Breast epithelium (tissue), 4 donors: ENCODE measurements around the gene MFSD12. TPM values are rescaled to one million over a fixed set of nuclear protein-coding genes. Genes with fewer than 3 reads are reported as not detected.

Source experiments
- DNase-seq, 2 donors: peaks; one replicate each; pipeline ENCODE4 v3.0.0-alpha.2; 2019; ENCODE audit warnings: low spot score in 2 of 2
- H3K27ac ChIP-seq, 2 donors: fragments of 200-600 bp; sonication (generic) in 1 of 2; one replicate each; pipeline ENCODE4 v1.5.1; 2016 to 2019; ENCODE audit warnings: mild to moderate bottlenecking in 1 of 2
- H3K27me3 ChIP-seq, 2 donors: fragments of 200-600 bp; sonication (generic) in 1 of 2; one replicate each; pipeline versions ENCODE4 v1.5.1 to v1.6.0; 2017 to 2019; ENCODE audit warnings: control low read depth in 1 of 2, mild to moderate bottlenecking in 1 of 2
- H3K36me3 ChIP-seq: fragments of 200-600 bp; one replicate; pipeline ENCODE4 v1.5.1; 2019
- H3K4me1 ChIP-seq, 2 donors: fragments of 200-600 bp; sonication (generic); one replicate each; pipeline ENCODE4 v1.5.1; 2016 to 2019; ENCODE audit warnings: control low read depth in 1 of 2
- H3K4me3 ChIP-seq, 3 donors: fragments of 200-600 bp; sonication (generic); 1 replicate in 2 of 3; 2 replicates in 1 of 3; pipeline ENCODE4 v1.5.1; 2016 to 2019; ENCODE audit warnings: mild to moderate bottlenecking in 3 of 3, moderate library complexity in 2 of 3
- H3K9me3 ChIP-seq, 2 donors: fragments of 200-600 bp; sonication (generic) in 1 of 2; one replicate each; pipeline ENCODE4 v1.5.1; 2016 to 2019; ENCODE audit warnings: control low read depth in 1 of 2
- CTCF ChIP-seq, 3 donors: fragments of 450-650 bp; IDR thresholded peaks; one replicate each; pipeline ENCODE4 v1.5.1; 2016 to 2017; ENCODE audit warnings: antibody characterized with exemption in 3 of 3, mild to moderate bottlenecking in 3 of 3, moderate library complexity in 3 of 3
- POLR2A ChIP-seq: fragments of 450-650 bp; IDR thresholded peaks from one replicate; pipeline ENCODE4 v1.6.1; 2016; ENCODE audit warnings: antibody characterized with exemption, mild to moderate bottlenecking, moderate library complexity
- POLR2AphosphoS5 ChIP-seq, 3 donors: sonication (generic); formaldehyde crosslinking; IDR thresholded peaks; one replicate each; pipeline ENCODE4 v1.6.1; 2017; ENCODE audit warnings: antibody characterized with exemption in 3 of 3
- intact Hi-C: fragments of 100-400 bp; cut with DNase I; formaldehyde crosslinking; loops from one replicate; pipeline ENCODE4 v1.15.1; 2023; ENCODE audit warnings: low total_unique reads
- total RNA-seq, 3 donors: library from RNA; depleted of rRNA; stranded (reverse); fragments of >200 nt; gene quantifications; one replicate each; pipeline ENCODE4 v1.1.0, GENCODE V29; 2016

Gene MFSD12
- total RNA-seq, 3 donors from 2014 or later, result 44.5 to 50.9 (median 44.9) TPM

DNA sequence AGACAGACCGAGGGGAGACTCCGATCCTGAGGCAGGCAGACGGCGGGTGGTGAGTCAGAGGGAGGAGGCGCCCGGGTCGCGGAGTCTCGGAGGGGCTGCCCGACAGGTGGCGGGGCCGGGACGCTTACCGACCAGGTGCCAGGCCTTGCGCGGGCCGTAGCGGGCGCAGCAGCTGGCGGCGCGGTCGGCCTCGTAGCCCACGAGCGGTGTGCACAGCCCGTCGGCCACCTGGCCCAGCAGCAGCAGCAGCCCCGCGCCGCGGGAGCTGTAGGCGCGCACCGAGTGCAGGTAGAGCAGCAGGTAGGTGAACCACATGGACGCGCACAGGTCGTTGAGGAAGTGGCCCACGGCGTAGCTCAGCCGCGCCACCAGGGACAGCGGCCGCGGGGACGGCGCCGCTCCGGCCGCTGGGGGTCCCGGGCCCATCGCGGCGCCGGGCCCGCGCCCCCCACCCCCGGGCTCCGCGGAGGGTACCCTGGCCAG, 367 bp downstream of the MFSD12 start:
- Histone ChIP-seq H3K9me3 (no peaks in the 10 kb centered on the region), H3K27ac (peak overlapping the region; percentile 63 to 84), H3K4me3 (peak overlapping the region; percentile 90 to 99 (median 93)), H3K4me1 (peaks cover 0 to 14% of the 10 kb centered on the region in 2 donors), H3K27me3 (no peaks in the 10 kb centered on the region), H3K36me3 (no peaks in the 10 kb centered on the region)
- DNase-seq, result no peak
- intact Hi-C loops, result no loop called here
- TF ChIP-seq POLR2A, result no peak
- TF ChIP-seq CTCF (IDR thresholded peaks at IDR 0.05), result peak in 1 of 3 donors; percentile 28
- no peak for TF ChIP-seq POLR2AphosphoS5 (IDR thresholded peaks at IDR 0.05)

- peak overlapping the region; percentile 29 to 84 for H3K27ac ChIP-seq
- no peaks in the 10 kb centered on the region for H3K36me3 ChIP-seq
- DNase-seq, result no peak
- no peaks in the 10 kb centered on the region for H3K27me3 ChIP-seq
- peaks cover 0 to 14% of the 10 kb centered on the region in 2 donors for H3K4me1 ChIP-seq
- TF ChIP-seq POLR2AphosphoS5 (IDR thresholded peaks at IDR 0.05) (no peak), POLR2A (no peak), CTCF (IDR thresholded peaks at IDR 0.05) (no peak)
- intact Hi-C loops, result no loop called here
- H3K4me3 ChIP-seq, result peak overlapping the region; percentile 90 to 99 (median 93)
- no peaks in the 10 kb centered on the region for H3K9me3 ChIP-seq
These were observed 886 bp downstream of the MFSD12 start for GRCh38 chr19:3556423-3556977.

DNA sequence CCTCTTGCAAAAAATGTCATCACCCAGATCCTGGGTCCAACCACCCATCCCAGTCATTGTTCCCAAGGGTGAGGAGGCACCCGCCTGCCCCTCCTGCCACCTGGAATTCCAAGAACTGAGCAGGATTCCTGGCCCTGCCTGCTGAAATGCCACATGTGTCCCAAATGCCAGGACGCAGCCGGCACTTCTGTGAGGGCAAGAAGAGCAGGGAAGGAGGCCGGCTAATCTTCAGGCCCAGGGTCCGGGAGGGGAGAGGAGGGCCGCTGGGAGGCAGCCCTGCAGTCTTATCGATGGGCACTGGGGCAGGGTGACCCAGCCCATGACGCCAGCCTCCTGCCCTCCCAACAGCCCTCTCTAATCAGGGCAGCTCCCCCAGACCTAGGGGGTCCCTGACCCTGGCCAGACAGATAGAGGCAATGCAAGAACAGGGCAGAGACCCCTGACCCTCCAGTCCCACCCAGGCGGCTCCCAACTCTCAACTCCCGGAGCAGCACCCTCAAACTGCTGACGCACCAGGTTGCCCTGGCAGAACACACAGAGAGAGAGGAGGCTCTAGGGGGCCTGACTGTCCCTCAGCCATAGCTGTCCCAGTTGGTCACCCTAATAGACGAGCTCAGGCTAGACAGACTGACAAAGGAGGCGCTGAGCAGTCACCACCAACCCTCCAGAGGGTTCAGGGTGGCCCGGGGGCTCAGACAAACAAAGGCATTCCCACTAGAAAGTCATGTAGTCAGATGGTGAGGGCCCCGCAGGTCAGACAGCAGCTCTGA, 1.5 kb downstream of the MFSD12 start:
- TF ChIP-seq POLR2AphosphoS5 (IDR thresholded peaks at IDR 0.05) (no peak), CTCF (IDR thresholded peaks at IDR 0.05) (no peak), POLR2A (no peak)
- H3K36me3 ChIP-seq, result no peaks in the 10 kb centered on the region
- H3K9me3 ChIP-seq, result no peaks in the 10 kb centered on the region
- H3K27me3 ChIP-seq, result no peaks in the 10 kb centered on the region
- peaks cover 0 to 14% of the 10 kb centered on the region in 2 donors for H3K4me1 ChIP-seq
- DNase-seq, result no peak
- H3K4me3 ChIP-seq, result peak overlapping the region; percentile 90 to 99 (median 93)
- peak overlapping the region; percentile 29 to 44 for H3K27ac ChIP-seq
- intact Hi-C loops, result no loop called here

DNA sequence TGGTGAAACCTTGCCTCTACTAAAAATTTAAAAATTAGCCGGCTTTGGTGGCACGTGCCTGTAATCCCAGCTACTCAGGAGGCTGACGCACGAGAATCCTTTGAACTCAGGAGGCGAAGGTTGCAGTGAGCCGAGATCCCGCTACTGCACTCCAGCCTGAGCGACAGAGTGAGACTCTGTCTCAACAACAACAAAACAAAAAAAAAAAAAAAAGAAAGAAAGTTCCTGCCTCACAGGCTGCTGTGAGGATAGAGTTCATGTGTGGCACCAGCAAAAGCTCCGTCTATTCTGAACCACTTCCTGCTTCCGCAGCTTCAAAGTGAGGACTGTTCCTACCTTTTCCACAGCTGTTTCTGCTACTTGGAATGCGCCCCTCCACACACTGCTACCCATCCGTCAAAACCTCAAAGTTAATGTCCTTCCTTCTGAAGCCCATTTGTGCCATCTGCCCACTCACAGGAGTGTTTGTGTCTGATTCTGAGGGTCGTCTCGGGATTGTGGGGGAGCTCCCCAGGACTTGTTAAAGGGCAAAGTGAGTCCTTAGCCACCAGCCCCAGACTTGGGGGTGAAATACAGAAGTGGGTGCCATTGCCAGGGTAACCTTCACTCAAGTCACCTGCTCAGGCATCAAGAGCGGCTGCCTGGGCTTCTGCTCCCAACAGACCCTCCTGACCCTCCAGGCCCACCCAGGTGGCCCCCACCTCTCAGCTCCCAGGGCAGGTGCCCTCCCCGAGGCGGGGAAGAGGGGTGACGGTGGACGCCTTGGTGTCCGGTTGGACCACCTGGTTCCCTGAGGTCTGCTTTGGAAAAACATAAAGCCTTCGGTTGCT, 2.9 kb downstream of the MFSD12 start:
- intact Hi-C loops, result no loop called here
- H3K4me1 ChIP-seq, result peaks cover 0 to 14% of the 10 kb centered on the region in 2 donors
- H3K9me3 ChIP-seq, result no peaks in the 10 kb centered on the region
- DNase-seq, result no peak
- no peaks in the 10 kb centered on the region for H3K27me3 ChIP-seq
- H3K27ac ChIP-seq, result peak overlapping the region in 1 of 2 donors; percentile 65
- no peaks in the 10 kb centered on the region for H3K36me3 ChIP-seq
- H3K4me3 ChIP-seq, result no peak overlapping the region
- TF ChIP-seq CTCF (IDR thresholded peaks at IDR 0.05) (no peak), POLR2AphosphoS5 (IDR thresholded peaks at IDR 0.05) (no peak), POLR2A (no peak)
